ENCODE measurements around the gene SLC25A48. TPM values are rescaled to one million over a fixed set of nuclear protein-coding genes. Genes with fewer than 3 reads are reported as not detected.
"Not testable (repeated sequence)": the region's sequence is repeated elsewhere in the genome, so short reads cannot be mapped to it uniquely, and the experiment has no call there.

The SLC25A48 gene
- total RNA-seq, 1 experiment from 2014 or later = 1.6 TPM

DNA sequence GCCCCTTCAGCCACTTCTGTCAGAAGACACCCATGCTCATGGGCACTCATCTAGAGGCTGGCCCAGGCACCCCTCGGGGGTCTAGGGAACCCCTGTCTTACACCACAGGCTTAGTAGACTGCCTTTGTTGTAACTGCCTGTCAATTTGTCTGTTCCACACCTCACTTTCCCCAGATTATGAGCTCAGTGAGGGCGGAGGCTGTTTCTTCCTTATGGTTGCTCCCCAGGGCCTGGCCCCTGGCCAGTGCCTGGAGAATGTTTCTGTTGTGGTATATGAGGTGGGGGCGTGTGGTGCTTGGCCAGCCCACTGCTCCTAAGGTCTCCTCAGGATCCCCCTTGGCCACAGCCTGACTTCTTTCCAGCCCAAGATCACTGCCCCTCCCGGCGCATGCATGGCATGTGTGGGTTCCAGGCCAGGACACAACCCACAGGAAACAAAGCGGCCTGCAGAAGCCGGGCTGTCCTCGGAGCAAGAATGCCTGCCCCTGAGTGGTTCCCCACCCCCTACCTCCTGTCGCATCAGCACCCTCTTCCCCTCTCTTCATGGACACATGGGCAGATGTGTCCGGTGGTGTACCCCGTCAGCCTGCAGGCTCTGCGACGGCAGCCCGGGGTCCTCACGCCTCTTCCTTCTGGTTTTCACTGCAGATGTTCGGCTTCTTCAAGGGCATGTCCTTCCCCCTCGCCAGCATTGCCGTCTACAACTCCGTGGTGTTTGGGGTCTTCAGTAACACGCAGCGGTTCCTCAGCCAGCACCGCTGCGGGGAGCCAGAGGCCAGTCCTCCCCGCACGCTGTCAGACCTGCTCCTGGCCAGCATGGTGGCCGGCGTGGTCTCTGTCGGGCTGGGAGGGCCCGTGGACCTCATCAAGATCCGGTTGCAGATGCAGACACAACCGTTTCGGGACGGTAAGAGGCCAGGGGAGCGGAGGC lies 17.7 kb downstream of the SLC25A48 start:
- ChIA-PET CTCF (no interaction called here), POLR2A (no interaction called here)
- intact Hi-C loops (cut with micrococcal nuclease; ENCODE audit: unreplicated experiment) = no loop called here
- Histone ChIP-seq H3K4me1 (no peaks in the 10 kb centered on the region), H3K9me3 (no peaks in the 10 kb centered on the region), H3K36me3 (ENCODE audit: control insufficient read depth, insufficient read depth, low read length) (no peaks in the 10 kb centered on the region), H3K27me3 (replicated peaks; ENCODE audit: control insufficient read depth, insufficient read depth, low read length) (no peaks in the 10 kb centered on the region; the same call in none of the 2 replicates), H3K4me3 (ENCODE audit: low read depth, low read length) (no peak overlapping the region)
- TF ChIP-seq, protein P1, sequence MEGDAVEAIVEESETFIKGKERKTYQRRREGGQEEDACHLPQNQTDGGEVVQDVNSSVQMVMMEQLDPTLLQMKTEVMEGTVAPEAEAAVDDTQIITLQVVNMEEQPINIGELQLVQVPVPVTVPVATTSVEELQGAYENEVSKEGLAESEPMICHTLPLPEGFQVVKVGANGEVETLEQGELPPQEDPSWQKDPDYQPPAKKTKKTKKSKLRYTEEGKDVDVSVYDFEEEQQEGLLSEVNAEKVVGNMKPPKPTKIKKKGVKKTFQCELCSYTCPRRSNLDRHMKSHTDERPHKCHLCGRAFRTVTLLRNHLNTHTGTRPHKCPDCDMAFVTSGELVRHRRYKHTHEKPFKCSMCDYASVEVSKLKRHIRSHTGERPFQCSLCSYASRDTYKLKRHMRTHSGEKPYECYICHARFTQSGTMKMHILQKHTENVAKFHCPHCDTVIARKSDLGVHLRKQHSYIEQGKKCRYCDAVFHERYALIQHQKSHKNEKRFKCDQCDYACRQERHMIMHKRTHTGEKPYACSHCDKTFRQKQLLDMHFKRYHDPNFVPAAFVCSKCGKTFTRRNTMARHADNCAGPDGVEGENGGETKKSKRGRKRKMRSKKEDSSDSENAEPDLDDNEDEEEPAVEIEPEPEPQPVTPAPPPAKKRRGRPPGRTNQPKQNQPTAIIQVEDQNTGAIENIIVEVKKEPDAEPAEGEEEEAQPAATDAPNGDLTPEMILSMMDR (IDR thresholded peaks at IDR 0.05; ENCODE audit: insufficient read depth in 1 of 2, low read depth in 1 of 2, low read length in 1 of 2, severe bottlenecking in 1 of 2, unreplicated experiment in 1 of 2) = no peak
- no peaks in the 10 kb centered on the region for H3K9me3 Mint-ChIP-seq (ENCODE audit: unreplicated experiment)
- no peaks in the 10 kb centered on the region for H3K4me1 Mint-ChIP-seq (ENCODE audit: low read depth, unreplicated experiment)
- peaks cover 38% of the 10 kb centered on the region for H3K27me3 Mint-ChIP-seq (ENCODE audit: insufficient read depth, unreplicated experiment)
- no TSS peak for BruUV-seq (replicated peaks)
- H3K36me3 Mint-ChIP-seq (ENCODE audit: insufficient read depth, unreplicated experiment) = peaks cover 4% of the 10 kb centered on the region
- no peak overlapping the region for H3K27ac Mint-ChIP-seq (ENCODE audit: unreplicated experiment)
- no peak overlapping the region for H3K4me3 Mint-ChIP-seq (ENCODE audit: unreplicated experiment)
- DNase-seq = no peak

DNA sequence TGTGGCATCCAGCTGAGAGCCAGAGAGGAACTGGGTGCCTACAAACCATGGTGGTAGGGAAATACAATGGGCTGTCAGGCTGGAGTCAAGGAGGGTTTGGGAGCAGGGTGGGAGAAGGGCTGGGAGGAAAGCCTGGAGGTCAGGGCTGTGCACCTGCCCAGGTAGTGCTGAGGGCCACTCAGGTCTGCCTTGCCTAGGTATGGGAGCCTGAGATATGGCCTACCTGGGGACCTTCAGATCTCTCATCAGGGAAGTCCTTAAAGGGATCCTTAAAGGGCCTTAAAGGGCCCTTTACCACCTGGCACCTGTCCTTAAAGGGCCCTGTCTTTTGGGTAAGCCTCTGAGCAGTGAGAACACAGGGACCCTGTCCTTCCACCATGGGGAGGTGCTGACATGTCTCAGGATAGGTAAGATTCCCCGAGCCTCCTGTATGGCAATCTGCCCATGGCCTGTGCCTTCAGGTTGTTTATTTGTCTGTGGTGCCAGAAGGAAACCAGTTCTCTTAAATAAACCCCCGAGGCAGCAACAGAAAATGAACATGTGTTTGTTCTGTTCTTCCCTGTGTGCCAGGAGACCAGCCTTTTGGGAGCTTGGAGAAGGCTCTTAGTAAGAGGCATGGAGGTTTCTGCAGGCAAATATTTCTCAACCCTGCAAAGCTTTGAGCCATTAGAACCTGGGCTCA lies 23.3 kb downstream of the SLC25A48 start:
- H3K4me3 Mint-ChIP-seq (ENCODE audit: unreplicated experiment) = no peak overlapping the region
- Histone ChIP-seq H3K27me3 (replicated peaks; ENCODE audit: control insufficient read depth, insufficient read depth, low read length) (no peaks in the 10 kb centered on the region), H3K4me1 (no peaks in the 10 kb centered on the region), H3K9me3 (no peaks in the 10 kb centered on the region), H3K4me3 (ENCODE audit: low read depth, low read length) (no peak overlapping the region), H3K36me3 (ENCODE audit: control insufficient read depth, insufficient read depth, low read length) (no peaks in the 10 kb centered on the region)
- DNase-seq = no peak
- no peak overlapping the region for H3K27ac Mint-ChIP-seq (ENCODE audit: unreplicated experiment)
- no peaks in the 10 kb centered on the region for H3K36me3 Mint-ChIP-seq (ENCODE audit: insufficient read depth, unreplicated experiment)
- ChIA-PET CTCF (interaction anchor here (1.3 kb wide), 1 partner anchor 23 kb away, joined by 4 read pairs; no protein-coding TSS in a partner anchor), POLR2A (no interaction called here)
- no TSS peak for BruUV-seq (replicated peaks)
- H3K27me3 Mint-ChIP-seq (ENCODE audit: insufficient read depth, unreplicated experiment) = peaks cover 24% of the 10 kb centered on the region
- H3K4me1 Mint-ChIP-seq (ENCODE audit: low read depth, unreplicated experiment) = no peaks in the 10 kb centered on the region
- TF ChIP-seq, protein P1 (IDR thresholded peaks at IDR 0.05; ENCODE audit: insufficient read depth in 1 of 2, low read depth in 1 of 2, low read length in 1 of 2, severe bottlenecking in 1 of 2, unreplicated experiment in 1 of 2) = no peak
- intact Hi-C loops (cut with micrococcal nuclease; ENCODE audit: unreplicated experiment) = no loop called here
- H3K9me3 Mint-ChIP-seq (ENCODE audit: unreplicated experiment) = peaks cover 9% of the 10 kb centered on the region

DNA sequence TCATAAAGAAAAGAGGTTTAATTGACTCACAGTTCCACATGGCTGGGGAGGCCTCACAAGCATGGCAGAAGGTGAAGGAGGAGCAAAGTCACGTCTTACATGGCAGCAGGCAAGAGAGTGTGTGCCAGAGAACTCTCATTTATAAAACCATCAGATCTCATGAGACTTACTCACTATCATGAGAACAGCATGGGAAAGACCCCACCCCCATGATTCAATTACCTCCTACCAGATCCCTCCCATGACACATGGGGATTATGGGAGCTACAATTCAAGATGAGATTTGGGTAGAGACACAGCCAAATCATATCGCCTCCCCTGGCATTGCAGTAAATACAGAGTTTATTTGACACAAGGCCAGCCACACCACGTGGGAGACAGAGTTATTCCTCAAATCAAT lies 24.7 kb downstream of the SLC25A48 start:
- DNase-seq; BruUV-seq (replicated peaks); H3K36me3 Mint-ChIP-seq (ENCODE audit: insufficient read depth, unreplicated experiment); H3K4me1 ChIP-seq; H3K9me3 Mint-ChIP-seq (ENCODE audit: unreplicated experiment); intact Hi-C loops (cut with micrococcal nuclease; ENCODE audit: unreplicated experiment); CTCF ChIA-PET; H3K27me3 ChIP-seq (replicated peaks; ENCODE audit: control insufficient read depth, insufficient read depth, low read length); H3K4me3 Mint-ChIP-seq (ENCODE audit: unreplicated experiment); H3K4me3 ChIP-seq (ENCODE audit: low read depth, low read length); POLR2A ChIA-PET; H3K9me3 ChIP-seq; H3K4me1 Mint-ChIP-seq (ENCODE audit: low read depth, unreplicated experiment); H3K36me3 ChIP-seq (ENCODE audit: control insufficient read depth, insufficient read depth, low read length); H3K27ac Mint-ChIP-seq (ENCODE audit: unreplicated experiment): not testable (repeated sequence)
- peaks cover 24% of the 10 kb centered on the region for H3K27me3 Mint-ChIP-seq (ENCODE audit: insufficient read depth, unreplicated experiment)
